ENCODE results near the gene TOMM40L.

GRCh38 chr1:161273402-161273801 lies 47.5 kb downstream of the TOMM40L start:
- TF ChIP-seq CTCF (IDR thresholded peaks at IDR 0.05) (no peak), ZFX (IDR thresholded peaks at IDR 0.05; ENCODE audit: borderline replicate concordance) (no peak)
